ENCODE results near the gene DCD.

GRCh38 chr12:54663603-54664002 lies 15.4 kb upstream of the DCD start:
- TF ChIP-seq POLR2AphosphoS5 (IDR thresholded peaks at IDR 0.05; ENCODE audit: borderline replicate concordance, low read depth, low read length) (no peak), EZH2 (IDR thresholded peaks at IDR 0.05) (no peak)
